HEK293T (cell line): ENCODE data around the gene TCERG1L.
"Not testable (repeated sequence)": the region's sequence is repeated elsewhere in the genome, so short reads cannot be mapped to it uniquely, and the experiment has no call there.

Experiments used
- CTCF ChIA-PET: fragments of 350-600 bp; formaldehyde crosslinking; extraction: SDS; loops from one replicate; lab custom pipeline; 2021; ENCODE audit warnings: antibody characterized with exemption, inconsistent platforms; lab: Yijun Ruan, JAX
- POLR2A ChIA-PET: fragments of 350-600 bp; formaldehyde crosslinking; extraction: SDS; loops from one replicate; lab custom pipeline; 2020; ENCODE audit warnings: antibody characterized with exemption, inconsistent platforms; lab: Yijun Ruan, JAX
- DNase-seq: peaks from one replicate; pipeline ENCODE4 v3.0.0; 2012; ENCODE audit warnings: mixed read lengths; ENCODE audit errors: extremely low spot score
- ARNT ChIP-seq: fragments of 450-650 bp; IDR thresholded peaks from 2 replicates; pipeline ENCODE4 v1.6.1; 2017; ENCODE audit warnings: mild to moderate bottlenecking
- BHLHE40 ChIP-seq: fragments of 450-650 bp; IDR thresholded peaks from 2 replicates; pipeline ENCODE4 v1.6.1; 2016; ENCODE audit warnings: mild to moderate bottlenecking, moderate library complexity, borderline replicate concordance
- CTBP1 ChIP-seq: fragments of 450-650 bp; IDR thresholded peaks from 2 replicates; pipeline ENCODE4 v1.6.1; 2016; ENCODE audit warnings: borderline replicate concordance
- ELF4 ChIP-seq: fragments of 450-650 bp; IDR thresholded peaks from 2 replicates; pipeline ENCODE4 v1.6.1; 2017; ENCODE audit warnings: antibody characterized with exemption
- FOXA1 ChIP-seq: fragments of 450-650 bp; IDR thresholded peaks from 2 replicates; pipeline ENCODE4 v1.6.1; 2016; ENCODE audit warnings: mild to moderate bottlenecking
- FOXK2 ChIP-seq: fragments of 450-650 bp; IDR thresholded peaks from 2 replicates; pipeline ENCODE4 v1.6.1; 2016; ENCODE audit warnings: mild to moderate bottlenecking
- FOXM1 ChIP-seq: fragments of 450-650 bp; IDR thresholded peaks from 2 replicates; pipeline ENCODE4 v1.6.1; 2017; ENCODE audit warnings: mild to moderate bottlenecking, borderline replicate concordance
- HDGF ChIP-seq: fragments of 450-650 bp; IDR thresholded peaks from 2 replicates; pipeline ENCODE4 v1.6.1; 2017; ENCODE audit warnings: antibody characterized with exemption, borderline replicate concordance
- L3MBTL2 ChIP-seq: fragments of 450-650 bp; conservative IDR thresholded peaks from 2 replicates; pipeline ENCODE4 v1.6.1; 2016; ENCODE audit warnings: mild to moderate bottlenecking
- LEF1 ChIP-seq: fragments of 450-650 bp; IDR thresholded peaks from 2 replicates; pipeline ENCODE4 v1.6.1; 2017; ENCODE audit warnings: mild to moderate bottlenecking, borderline replicate concordance
- NFRKB ChIP-seq: fragments of 450-650 bp; IDR thresholded peaks from 2 replicates; pipeline ENCODE4 v1.6.1; 2016; ENCODE audit warnings: mild to moderate bottlenecking, moderate library complexity
- SP1 ChIP-seq: fragments of 450-650 bp; IDR thresholded peaks from 2 replicates; pipeline ENCODE4 v1.6.1; 2017
- SUZ12 ChIP-seq: fragments of 450-650 bp; IDR thresholded peaks from 2 replicates; pipeline ENCODE4 v1.6.1; 2016; ENCODE audit warnings: mild to moderate bottlenecking
- TARDBP ChIP-seq: fragments of 450-650 bp; IDR thresholded peaks from 2 replicates; pipeline ENCODE4 v1.6.1; 2016
- ZNF384 ChIP-seq: fragments of 450-650 bp; IDR thresholded peaks from 2 replicates; pipeline ENCODE4 v1.6.1; 2016
- TF ChIP-seq, protein P1 (sequence below): fragments of 450-650 bp; IDR thresholded peaks from 2 replicates; pipeline ENCODE4 v1.6.1; 2016

Gene TCERG1L

DNA sequence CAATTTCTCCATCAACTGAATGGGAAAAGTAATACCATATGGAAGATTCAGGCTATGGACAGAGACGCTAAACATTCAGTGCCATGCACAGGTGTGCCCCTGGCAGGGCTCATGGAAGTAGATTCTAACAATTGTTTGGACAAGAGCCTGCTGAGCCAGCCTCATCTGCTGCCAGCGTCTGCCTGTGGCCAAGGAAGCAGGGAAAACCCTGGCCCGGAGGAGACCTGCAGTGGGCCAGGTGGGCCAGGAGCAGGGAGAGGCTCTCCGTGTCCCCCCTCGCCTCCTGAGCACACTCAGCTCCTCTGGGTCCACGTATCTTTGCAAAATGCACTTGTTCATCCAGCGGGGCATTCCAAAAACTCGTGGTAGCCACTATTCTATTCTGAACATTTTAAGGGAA lies 130.1 kb downstream of the TCERG1L start:
- DNase-seq, result no peak
- POLR2A ChIA-PET, result no interaction called here
- TF ChIP-seq SP1 (no peak), CTBP1 (no peak), FOXM1 (no peak), FOXK2 (no peak), TARDBP (no peak), L3MBTL2 (no peak), ARNT (no peak), ELF4 (no peak)
- TF ChIP-seq, protein P1, sequence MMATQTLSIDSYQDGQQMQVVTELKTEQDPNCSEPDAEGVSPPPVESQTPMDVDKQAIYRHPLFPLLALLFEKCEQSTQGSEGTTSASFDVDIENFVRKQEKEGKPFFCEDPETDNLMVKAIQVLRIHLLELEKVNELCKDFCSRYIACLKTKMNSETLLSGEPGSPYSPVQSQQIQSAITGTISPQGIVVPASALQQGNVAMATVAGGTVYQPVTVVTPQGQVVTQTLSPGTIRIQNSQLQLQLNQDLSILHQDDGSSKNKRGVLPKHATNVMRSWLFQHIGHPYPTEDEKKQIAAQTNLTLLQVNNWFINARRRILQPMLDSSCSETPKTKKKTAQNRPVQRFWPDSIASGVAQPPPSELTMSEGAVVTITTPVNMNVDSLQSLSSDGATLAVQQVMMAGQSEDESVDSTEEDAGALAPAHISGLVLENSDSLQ, result no peak
- CTCF ChIA-PET, result no interaction called here

DNA sequence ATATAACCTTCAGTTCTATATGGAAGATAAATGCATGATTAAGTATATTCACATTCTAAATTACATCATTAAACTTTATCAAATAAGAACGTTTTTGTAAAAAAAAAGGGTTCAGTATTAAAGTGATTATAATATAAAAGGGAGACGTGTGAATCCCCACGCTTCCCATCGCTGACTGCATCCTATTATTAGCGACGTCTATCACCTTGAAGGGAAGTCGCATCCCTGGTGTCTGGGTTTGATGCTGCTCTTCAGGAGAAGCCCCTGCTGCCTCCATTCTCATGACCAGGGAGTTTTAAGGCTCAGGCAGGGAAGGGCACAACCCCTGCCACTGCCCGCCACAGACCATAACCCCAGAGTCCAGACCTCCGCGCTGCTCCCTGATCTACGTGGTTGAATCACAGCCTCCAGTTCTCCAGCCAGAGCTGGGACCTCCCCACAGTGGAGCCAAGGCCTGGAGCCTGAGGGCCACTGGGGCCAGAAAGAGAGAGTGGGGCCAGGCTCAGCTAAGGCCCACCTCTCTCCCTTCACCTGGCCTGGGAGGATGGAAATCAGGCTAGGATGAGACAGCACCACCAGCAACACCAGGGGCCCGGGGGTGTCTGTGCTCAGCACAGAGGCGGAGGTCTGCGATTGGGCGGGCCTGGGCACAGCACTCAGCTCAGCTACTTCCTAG lies 130.6 kb downstream of the TCERG1L start:
- ChIA-PET POLR2A (no interaction called here), CTCF (no interaction called here)
- TF ChIP-seq FOXA1 (no peak), NFRKB (no peak), HDGF (no peak), FOXM1 (no peak), ARNT (no peak), L3MBTL2 (no peak), SUZ12 (no peak), TARDBP (no peak), ELF4 (no peak), SP1 (no peak), BHLHE40 (no peak)
- DNase-seq, result no peak

DNA sequence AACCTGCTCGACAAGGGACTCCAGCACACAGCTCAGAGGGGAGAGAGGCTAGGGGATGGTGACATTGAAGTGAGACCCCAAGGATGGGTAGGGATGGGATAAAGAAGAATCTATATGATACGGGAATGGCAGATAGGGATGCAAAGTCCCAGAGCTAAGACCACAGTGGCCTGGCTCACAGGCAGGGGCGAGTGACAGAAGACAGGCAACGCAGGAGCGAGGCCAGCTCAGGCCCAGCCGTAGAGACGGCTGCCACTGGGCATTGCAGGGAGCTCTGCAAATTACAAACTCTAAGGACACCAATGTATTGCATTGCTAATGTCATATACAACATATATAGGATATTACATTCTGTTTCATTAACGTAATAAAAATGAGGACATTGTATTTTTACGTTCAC lies 131.4 kb downstream of the TCERG1L start:
- ChIA-PET CTCF (no interaction called here), POLR2A (no interaction called here)
- TF ChIP-seq ELF4 (no peak), FOXM1 (no peak), ZNF384 (no peak), LEF1 (no peak)
- no peak for DNase-seq

DNA sequence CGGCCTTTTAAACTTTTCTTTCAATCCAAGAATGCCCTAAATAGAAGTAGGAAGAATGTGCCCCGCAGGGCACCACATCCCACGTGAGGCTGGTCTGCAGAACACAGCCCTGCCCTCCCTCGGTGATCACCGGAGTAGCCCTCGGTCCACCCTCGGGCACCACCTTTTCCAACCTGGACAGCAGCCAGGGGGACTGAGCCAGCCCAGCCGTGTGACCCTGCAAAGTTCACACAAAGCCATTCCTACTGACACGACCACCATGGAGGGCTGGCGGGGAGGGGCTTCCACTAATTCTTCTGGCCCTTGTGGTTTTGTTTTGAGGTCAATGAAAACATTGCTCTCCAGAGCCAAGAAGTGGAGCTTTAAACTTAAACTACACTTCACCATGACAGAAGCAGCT lies 132.2 kb downstream of the TCERG1L start:
- ChIA-PET POLR2A (no interaction called here), CTCF (no interaction called here)
- DNase-seq, result no peak
- no peak for TF ChIP-seq CTBP1
- TF ChIP-seq ELF4, result no peak
- no peak for TF ChIP-seq SUZ12
- TF ChIP-seq SP1, result no peak
- TF ChIP-seq HDGF, result no peak
- TF ChIP-seq FOXM1, result no peak
- no peak for TF ChIP-seq BHLHE40
- TF ChIP-seq L3MBTL2, result no peak
- TF ChIP-seq FOXA1, result no peak
- TF ChIP-seq ARNT, result no peak
- TF ChIP-seq, protein P1, result no peak
- TF ChIP-seq FOXK2, result no peak
- no peak for TF ChIP-seq TARDBP
- no peak for TF ChIP-seq LEF1

DNA sequence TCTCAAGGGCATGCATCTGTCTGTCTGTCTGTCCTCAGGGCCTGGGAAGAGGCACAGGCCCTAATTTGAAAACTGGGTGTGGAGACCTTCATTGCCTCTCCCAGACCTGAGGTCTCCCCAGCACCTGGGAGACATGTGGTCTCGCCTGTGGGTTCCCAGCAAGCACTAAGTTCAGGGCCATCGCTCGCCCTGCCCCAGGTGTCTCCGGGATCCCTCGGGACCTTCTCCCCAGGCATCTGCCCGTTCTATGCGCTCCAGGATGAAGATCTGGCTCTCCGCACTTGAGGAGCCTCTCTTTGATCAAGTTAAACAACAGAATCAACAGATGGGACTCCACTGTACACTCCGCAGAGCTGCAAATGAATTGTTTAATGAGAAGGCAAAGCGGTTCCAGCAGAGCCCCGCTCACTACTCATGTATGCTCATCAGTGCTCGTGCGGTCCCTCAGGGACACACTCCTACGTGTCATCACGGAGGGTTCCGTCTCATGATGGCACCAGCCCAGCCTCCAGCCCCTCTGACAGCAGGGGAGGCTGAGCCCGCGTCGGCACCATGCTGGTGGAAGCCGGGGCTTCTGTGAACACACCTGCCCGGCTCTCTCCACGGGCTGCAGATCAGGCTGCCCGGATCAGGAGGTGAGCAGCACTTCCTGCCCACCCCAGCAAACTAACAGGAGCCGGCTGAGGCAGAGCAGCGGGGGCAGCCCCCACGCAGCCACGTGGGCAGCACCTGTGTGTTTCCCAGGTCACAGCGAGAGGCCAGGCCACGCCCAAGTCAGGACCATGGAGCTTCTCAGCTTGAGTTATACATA lies 132.8 kb downstream of the TCERG1L start:
- POLR2A ChIA-PET, result no interaction called here
- no peak for DNase-seq
- CTCF ChIA-PET, result no interaction called here
- TF ChIP-seq ZNF384, result no peak
- TF ChIP-seq BHLHE40, result no peak
- no peak for TF ChIP-seq SP1
- no peak for TF ChIP-seq TARDBP

DNA sequence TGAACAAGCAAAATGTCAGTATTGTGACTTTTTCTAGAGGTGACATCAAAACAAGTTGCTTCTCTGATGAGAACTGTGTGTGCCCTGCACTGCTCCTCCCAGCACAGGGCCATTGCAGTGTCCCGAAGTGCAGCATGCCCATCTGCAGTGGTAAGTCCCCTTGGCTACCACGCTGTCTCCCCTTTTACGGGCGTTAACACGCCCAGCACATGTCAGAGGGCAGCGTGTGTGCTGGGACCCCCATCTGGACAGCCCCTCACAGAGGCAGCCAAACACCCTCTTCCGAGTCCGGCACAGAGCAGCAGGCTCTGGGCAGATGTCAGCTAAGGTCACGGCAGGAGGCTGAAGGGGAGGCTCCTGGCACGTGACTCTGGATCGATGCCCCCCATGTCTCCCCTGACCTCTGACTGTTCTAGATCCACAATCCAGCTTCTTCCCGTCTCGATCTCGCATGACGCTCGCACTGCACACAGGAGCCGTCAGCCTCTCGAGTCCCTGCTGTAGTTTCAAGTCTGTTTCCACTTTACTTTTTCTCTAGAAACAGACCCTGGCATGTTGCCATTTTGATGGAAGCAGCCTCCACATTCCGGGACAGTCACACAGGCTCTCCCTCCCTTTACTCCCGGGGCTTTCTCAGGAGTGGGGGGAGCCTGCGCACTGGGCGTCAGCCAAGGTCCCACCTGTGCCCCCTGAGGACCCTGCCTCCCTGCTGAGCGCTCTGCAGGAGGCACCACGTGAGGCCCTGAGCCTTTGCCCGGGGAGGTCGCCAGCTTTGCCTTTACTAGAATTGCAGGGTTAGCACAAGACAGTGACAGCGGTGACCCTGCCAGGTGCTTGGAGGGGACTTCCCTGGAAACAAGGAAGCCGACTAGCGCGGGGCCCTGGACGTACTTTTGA lies 133.8 kb downstream of the TCERG1L start:
- CTCF ChIA-PET, result no interaction called here
- DNase-seq, result no peak
- POLR2A ChIA-PET, result no interaction called here
- no peak for TF ChIP-seq LEF1
- no peak for TF ChIP-seq SUZ12
- TF ChIP-seq BHLHE40, result no peak
- TF ChIP-seq TARDBP, result no peak
- no peak for TF ChIP-seq L3MBTL2
- TF ChIP-seq CTBP1, result no peak

DNA sequence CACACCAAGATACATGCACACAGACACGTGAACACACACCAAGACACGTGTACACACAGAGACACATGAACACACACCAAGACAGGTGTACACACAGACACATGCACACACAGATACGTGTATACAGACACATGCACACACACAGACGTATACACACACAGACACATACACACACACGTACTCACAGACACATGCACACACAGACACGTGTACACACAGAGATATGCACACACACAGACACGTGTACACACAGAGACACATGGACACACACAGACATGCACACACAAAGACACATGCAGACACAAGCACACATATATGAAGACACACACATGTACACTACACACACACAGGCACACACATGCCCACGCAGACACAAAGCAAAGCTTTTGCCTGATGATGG lies 134.6 kb downstream of the TCERG1L start:
- TF ChIP-seq BHLHE40 (no peak), TARDBP (no peak), FOXM1 (no peak), L3MBTL2 (no peak)
- TF ChIP-seq, protein P1, result no peak
- no peak for DNase-seq
- CTCF ChIA-PET, result no interaction called here
- POLR2A ChIA-PET, result no interaction called here

DNA sequence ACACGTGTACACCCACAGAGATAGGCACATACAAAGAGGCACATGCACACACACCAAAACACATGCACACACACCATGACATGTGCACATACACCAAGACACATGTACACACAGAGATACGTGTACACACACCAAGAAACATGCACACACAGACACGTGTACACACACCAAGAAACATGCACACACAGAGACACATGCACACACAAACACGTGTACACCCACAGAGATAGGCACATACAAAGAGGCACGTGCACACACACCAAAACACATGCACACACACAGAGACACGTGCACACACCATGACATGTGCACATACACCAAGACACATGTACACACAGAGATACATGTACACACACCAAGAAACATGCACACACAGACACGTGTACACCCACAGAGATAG lies 135.2 kb downstream of the TCERG1L start:
- POLR2A ChIA-PET, DNase-seq, CTCF ChIA-PET: not testable (repeated sequence)
